SK-N-SH (cell line): ENCODE measurements around the gene TMEM98. TPM values are rescaled to one million over a fixed set of nuclear protein-coding genes. Genes with fewer than 3 reads are reported as not detected.
"Not testable (repeated sequence)": the region's sequence is repeated elsewhere in the genome, so short reads cannot be mapped to it uniquely, and the experiment has no call there.

ENCODE experiments used
- CTCF ChIA-PET: fragments of 300-600, 350-600 bp; formaldehyde crosslinking; extraction: SDS; loops from one replicate; lab custom pipeline; 2021; lab: Yijun Ruan, JAX
- POLR2A ChIA-PET: fragments of 350-600 bp; sonication (Branson Sonifier 250); formaldehyde crosslinking; extraction: SDS; loops from one replicate; lab custom pipeline; 2020; ENCODE audit warnings: antibody characterized with exemption, inconsistent platforms; lab: Yijun Ruan, JAX
- DNase-seq: peaks from one replicate; pipeline ENCODE4 v3.0.0; 2012
- H2AFZ ChIP-seq: fragments of 200-600 bp; sonication (generic); 2 replicates; pipeline ENCODE4 v1.8.1; 2016; ENCODE audit warnings: antibody characterized with exemption, mild to moderate bottlenecking, low read depth
- H3F3A ChIP-seq: fragments of 200-600 bp; sonication (generic); replicated peaks from 2 replicates; pipeline ENCODE3; 2016; ENCODE audit warnings: antibody characterized with exemption, mild to moderate bottlenecking; ENCODE audit not compliant: insufficient read depth
- H3K27ac ChIP-seq, 2 experiments: fragments of 200-500 bp in 1 of 2; fragments of 200-600 bp in 1 of 2; sonication (Bioruptor generic) in 1 of 2; sonication (generic), shearing (Covaris generic) in 1 of 2; 2 replicates each; pipeline versions ENCODE4 v1.5.1 to v1.6.1; 2014 to 2016; ENCODE audit warnings: low read depth in 2 of 2, inconsistent platforms in 1 of 2, low read length in 1 of 2, mild to moderate bottlenecking in 1 of 2, mixed read lengths in 1 of 2
- H3K27me3 ChIP-seq: fragments of 200-600 bp; sonication (generic), shearing (Covaris generic); 2 replicates; pipeline ENCODE4 v1.6.1; 2016; ENCODE audit warnings: mixed run types; ENCODE audit not compliant: insufficient read depth
- H3K36me3 ChIP-seq, 2 experiments: fragments of 200-500 bp in 1 of 2; fragments of 200-600 bp in 1 of 2; sonication (Bioruptor generic) in 1 of 2; sonication (generic) in 1 of 2; replicated peaks in 1 of 2; 2 replicates each; pipeline versions ENCODE3 to v1.5.1; 2014 to 2016; ENCODE audit warnings: low read length in 1 of 2, mild to moderate bottlenecking in 1 of 2; ENCODE audit not compliant: insufficient read depth in 2 of 2, control insufficient read depth in 1 of 2
- H3K4me1 ChIP-seq, 2 experiments: fragments of 200-500 bp in 1 of 2; fragments of 200-600 bp in 1 of 2; sonication (Bioruptor generic) in 1 of 2; sonication (generic), shearing (Covaris generic) in 1 of 2; 2 replicates each; pipeline versions ENCODE4 v1.5.1 to v1.6.1; 2014 to 2016; ENCODE audit warnings: low read depth in 1 of 2, low read length in 1 of 2, mixed run types in 1 of 2; ENCODE audit not compliant: insufficient read depth in 2 of 2, control insufficient read depth in 1 of 2
- H3K4me2 ChIP-seq: fragments of 200-600 bp; sonication (generic), shearing (Covaris generic); 2 replicates; pipeline ENCODE4 v1.6.1; 2017; ENCODE audit warnings: mixed run types
- H3K4me3 ChIP-seq, 2 experiments: fragments of 200-500 bp in 1 of 2; fragments of 200-600 bp in 1 of 2; sonication (Bioruptor generic) in 1 of 2; sonication (generic), shearing (Covaris generic) in 1 of 2; 2 replicates each; pipeline versions ENCODE4 v1.5.1 to v1.8.1; 2014 to 2016; ENCODE audit warnings: low read depth in 2 of 2, inconsistent platforms in 1 of 2, low read length in 1 of 2, mild to moderate bottlenecking in 1 of 2, mixed read lengths in 1 of 2, moderate library complexity in 1 of 2
- H3K79me2 ChIP-seq: fragments of 200-600 bp; sonication (generic); 2 replicates; pipeline ENCODE4 v1.8.1; 2017; ENCODE audit warnings: mild to moderate bottlenecking; ENCODE audit not compliant: insufficient read depth
- H3K9ac ChIP-seq: fragments of 200-600 bp; sonication (generic); 2 replicates; pipeline ENCODE4 v1.6.1; 2017; ENCODE audit warnings: mixed run types
- H3K9me2 ChIP-seq: fragments of 200-600 bp; sonication (generic); 2 replicates; pipeline ENCODE4 v1.6.1; 2017; ENCODE audit warnings: mixed run types
- H3K9me3 ChIP-seq: fragments of 200-600 bp; sonication (generic); 2 replicates; pipeline ENCODE4 v1.6.1; 2017; ENCODE audit warnings: mixed run types, mild to moderate bottlenecking, moderate library complexity
- H4K20me1 ChIP-seq: fragments of 200-600 bp; sonication (generic); 2 replicates; pipeline ENCODE4 v1.6.1; 2017; ENCODE audit warnings: mild to moderate bottlenecking, mixed run types; ENCODE audit not compliant: insufficient read depth
- ELF1 ChIP-seq: IDR thresholded peaks from 2 replicates; pipeline ENCODE4 v1.4.0; 2012
- EZH2phosphoT487 ChIP-seq: fragments of 200-600 bp; sonication (generic); IDR thresholded peaks from 2 replicates; pipeline ENCODE4 v1.6.1; 2017; ENCODE audit warnings: low read depth, mixed run types, mild to moderate bottlenecking, antibody characterized with exemption, moderate library complexity, borderline replicate concordance
- FOXM1 ChIP-seq: IDR thresholded peaks from 2 replicates; pipeline ENCODE4 v1.4.0; 2012; ENCODE audit warnings: low read depth, mild to moderate bottlenecking
- GABPA ChIP-seq: IDR thresholded peaks from 2 replicates; pipeline ENCODE4 v1.4.0; 2012; ENCODE audit warnings: low read depth, mild to moderate bottlenecking
- GATA2 ChIP-seq: sonication (generic); formaldehyde crosslinking; IDR thresholded peaks from 2 replicates; pipeline ENCODE4 v1.5.0; 2020; ENCODE audit warnings: mild to moderate bottlenecking, missing genetic modification reagents
- JUND ChIP-seq: IDR thresholded peaks from 2 replicates; pipeline ENCODE4 v1.4.0; 2012
- MEF2A ChIP-seq: IDR thresholded peaks from 2 replicates; pipeline ENCODE4 v1.4.0; 2012; ENCODE audit warnings: low read depth, borderline replicate concordance
- NFIC ChIP-seq: IDR thresholded peaks from 2 replicates; pipeline ENCODE4 v1.4.0; 2012; ENCODE audit warnings: borderline replicate concordance
- RCOR1 ChIP-seq: fragments of 150-350 bp; IDR thresholded peaks from 2 replicates; pipeline ENCODE4 v1.6.1; 2017; ENCODE audit warnings: antibody characterized with exemption, low read length
- RFX5 ChIP-seq: IDR thresholded peaks from 2 replicates; pipeline ENCODE4 v1.6.1; 2012; ENCODE audit warnings: mild to moderate bottlenecking, improper control_type of control experiment, low read length
- TCF12 ChIP-seq: IDR thresholded peaks from 2 replicates; pipeline ENCODE4 v1.4.0; 2012
- TEAD4 ChIP-seq: IDR thresholded peaks from 2 replicates; pipeline ENCODE4 v1.4.0; 2012; ENCODE audit warnings: mild to moderate bottlenecking, borderline replicate concordance; ENCODE audit not compliant: insufficient read depth
- USF2 ChIP-seq: fragments of 150-350 bp; IDR thresholded peaks from 2 replicates; pipeline ENCODE4 v1.6.1; 2017; ENCODE audit warnings: antibody characterized with exemption, low read length, low read depth, borderline replicate concordance
- YY1 ChIP-seq: IDR thresholded peaks from 2 replicates; pipeline ENCODE4 v1.4.0; 2012; ENCODE audit warnings: low read depth, mild to moderate bottlenecking
- ZBTB33 ChIP-seq: IDR thresholded peaks from 2 replicates; pipeline ENCODE4 v1.4.0; 2012; ENCODE audit warnings: low read depth, borderline replicate concordance
- WGBS: methylation state at CpG from one replicate; pipeline ENCODE4 v1.1.6; 2017; ENCODE audit warnings: low lambda C conversion rate; 5-methylcytosine and 5-hydroxymethylcytosine counted together
- polyA plus RNA-seq, 3 experiments: library from polyadenylated mRNA; depleted of rRNA; stranded (reverse); fragments of >200 nt; gene quantifications; 2 replicates each; pipeline ENCODE4 v1.2.3, GENCODE V29; 2012
- TF ChIP-seq, protein P1 (sequence below): fragments of 200-600 bp; sonication (generic); IDR thresholded peaks from 2 replicates; pipeline ENCODE4 v1.6.1; 2017; ENCODE audit warnings: antibody characterized with exemption, mild to moderate bottlenecking, moderate library complexity

The TMEM98 gene
- polyA plus RNA-seq, 1 of the 3 experiments (the other 2 are of a cell fraction), result 196 TPM

DNA sequence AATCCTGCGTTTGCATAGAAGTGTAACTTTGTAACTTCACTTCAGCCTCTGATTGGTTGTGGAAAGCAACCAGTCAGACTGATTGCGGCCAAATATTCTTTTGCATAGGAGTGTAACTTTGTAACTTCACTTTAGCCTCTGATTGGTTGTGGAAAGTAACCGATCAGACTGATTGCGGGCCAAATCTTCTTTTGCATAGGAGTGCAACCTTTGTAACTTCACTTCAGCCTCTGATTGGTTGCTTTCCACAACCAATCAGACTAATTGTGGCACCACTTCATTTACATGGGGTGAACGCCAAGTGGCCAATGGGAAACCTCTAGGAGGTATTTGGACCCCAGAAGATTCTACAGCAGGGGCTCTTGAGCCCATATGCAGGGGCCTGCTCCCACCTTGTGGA is 1.8 kb upstream of the TMEM98 start:
- Histone ChIP-seq H4K20me1 (no peaks in the 10 kb centered on the region), H3K4me2 (no peak overlapping the region), H3K4me1 (peaks cover 7 to 12% of the 10 kb centered on the region in 2 experiments; a peak in 2 of 4 replicates), H3K27ac (no peak overlapping the region), H2AFZ (no peak overlapping the region), H3K27me3 (no peaks in the 10 kb centered on the region), H3K9ac (no peak overlapping the region), H3K36me3 (no peaks in the 10 kb centered on the region), H3K4me3 (no peak overlapping the region), H3K79me2 (peaks cover 10% of the 10 kb centered on the region; the same call in 1 of the 2 replicates), H3F3A (peaks cover 6% of the 10 kb centered on the region), H3K9me3 (no peaks in the 10 kb centered on the region), H3K9me2 (no peaks in the 10 kb centered on the region)
- no peak for TF ChIP-seq NFIC
- no peak for TF ChIP-seq FOXM1
- no peak for TF ChIP-seq ZBTB33
- no peak for TF ChIP-seq EZH2phosphoT487
- TF ChIP-seq USF2, result no peak
- no peak for TF ChIP-seq RCOR1
- TF ChIP-seq YY1, result no peak
- TF ChIP-seq RFX5, result no peak
- no peak for TF ChIP-seq GATA2 (CRISPR knock-in tag)
- no peak for TF ChIP-seq JUND
- TF ChIP-seq TCF12, result no peak
- TF ChIP-seq, protein P1, sequence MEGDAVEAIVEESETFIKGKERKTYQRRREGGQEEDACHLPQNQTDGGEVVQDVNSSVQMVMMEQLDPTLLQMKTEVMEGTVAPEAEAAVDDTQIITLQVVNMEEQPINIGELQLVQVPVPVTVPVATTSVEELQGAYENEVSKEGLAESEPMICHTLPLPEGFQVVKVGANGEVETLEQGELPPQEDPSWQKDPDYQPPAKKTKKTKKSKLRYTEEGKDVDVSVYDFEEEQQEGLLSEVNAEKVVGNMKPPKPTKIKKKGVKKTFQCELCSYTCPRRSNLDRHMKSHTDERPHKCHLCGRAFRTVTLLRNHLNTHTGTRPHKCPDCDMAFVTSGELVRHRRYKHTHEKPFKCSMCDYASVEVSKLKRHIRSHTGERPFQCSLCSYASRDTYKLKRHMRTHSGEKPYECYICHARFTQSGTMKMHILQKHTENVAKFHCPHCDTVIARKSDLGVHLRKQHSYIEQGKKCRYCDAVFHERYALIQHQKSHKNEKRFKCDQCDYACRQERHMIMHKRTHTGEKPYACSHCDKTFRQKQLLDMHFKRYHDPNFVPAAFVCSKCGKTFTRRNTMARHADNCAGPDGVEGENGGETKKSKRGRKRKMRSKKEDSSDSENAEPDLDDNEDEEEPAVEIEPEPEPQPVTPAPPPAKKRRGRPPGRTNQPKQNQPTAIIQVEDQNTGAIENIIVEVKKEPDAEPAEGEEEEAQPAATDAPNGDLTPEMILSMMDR, result no peak
- TF ChIP-seq MEF2A, result no peak
- no peak for TF ChIP-seq GABPA
- no peak for TF ChIP-seq TEAD4
- TF ChIP-seq ELF1, result no peak
- POLR2A ChIA-PET, result no interaction called here
- no peak for DNase-seq
- 99% methylated on average over 5 of the region's 5 CpGs for WGBS
- CTCF ChIA-PET, result interaction anchor here (0.8 kb wide), 1 partner anchor 48 kb away, joined by 3 read pairs; no protein-coding TSS in a partner anchor

DNA sequence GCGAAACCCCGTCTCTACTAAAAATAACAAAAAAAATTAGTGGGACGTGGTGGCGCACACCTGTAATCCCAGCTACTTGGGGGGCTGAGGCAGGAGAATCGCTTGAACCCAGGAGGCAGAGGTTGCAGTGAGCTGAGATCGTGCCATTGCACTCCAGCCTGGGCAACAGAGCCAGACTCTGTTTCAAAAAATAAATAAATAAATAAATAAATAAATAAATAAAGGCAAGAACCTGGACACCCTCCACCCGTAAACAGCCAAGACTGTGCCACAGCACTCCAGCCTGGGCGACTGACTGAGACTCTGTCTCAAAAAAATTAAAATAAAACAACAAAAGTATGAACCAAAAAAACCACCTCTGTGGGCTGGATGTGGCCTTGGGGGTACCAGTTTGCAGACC is 1.2 kb upstream of the TMEM98 start:
- H3K9me2 ChIP-seq, H3K4me3 ChIP-seq, DNase-seq, H3F3A ChIP-seq, H3K9me3 ChIP-seq, H3K27me3 ChIP-seq, H3K79me2 ChIP-seq, POLR2A ChIA-PET, H4K20me1 ChIP-seq, H3K36me3 ChIP-seq, CTCF ChIA-PET, H3K27ac ChIP-seq: not testable (repeated sequence)
- H3K9ac ChIP-seq, result peak overlapping the region; percentile 98; the same call in 1 of the 2 replicates
- H3K4me1 ChIP-seq, result peaks cover 7 to 12% of the 10 kb centered on the region in 2 experiments; a peak in 2 of 4 replicates
- peak overlapping the region; percentile 87; the same call in 1 of the 2 replicates for H3K4me2 ChIP-seq
- H2AFZ ChIP-seq, result peak overlapping the region; percentile 98; the same call in 1 of the 2 replicates
- WGBS, result 98% methylated on average over 8 of the region's 8 CpGs
